HCT116 (cell line): ENCODE measurements around the gene CDH13. TPM values are rescaled to one million over a fixed set of nuclear protein-coding genes. Genes with fewer than 3 reads are reported as not detected.

Experiments used
- ATAC-seq: fragments of 200-7000 bp; cut with Tn5 transposase; 2 replicates; pipeline ENCODE4 v1.9.1; 2020; ENCODE audit warnings: mild to moderate bottlenecking, moderate library complexity
- BruUV-seq: library from RNA; stranded (reverse); fragments of 400-500 nt; replicated peaks from 2 replicates; lab custom pipeline; 2021; lab: Mats Ljungman, UMichigan
- CTCF ChIA-PET: fragments of 300-600 bp; sonication (Branson Sonifier 250); formaldehyde crosslinking; loops from one replicate; lab custom pipeline; 2021; ENCODE audit warnings: antibody characterized with exemption; lab: Charles Lee
- POLR2A ChIA-PET: fragments of 300-600, 350-600 bp; sonication (Branson Sonifier 250); formaldehyde crosslinking; loops from one replicate; lab custom pipeline; 2021; ENCODE audit warnings: antibody characterized with exemption; lab: Charles Lee
- RAD21 ChIA-PET, 2 experiments: fragments of 300-600 bp; sonication (Branson Sonifier 250); formaldehyde crosslinking; loops; one replicate each; lab custom pipeline; 2023; ENCODE audit warnings: low total read pairs in 2 of 2; ENCODE audit not compliant: uncharacterized antibody in 2 of 2, unreplicated experiment in 2 of 2, low non-redundant PET in 1 of 2; lab: Charles Lee
- DNase-seq: peaks from one replicate; pipeline ENCODE4 v3.0.0-alpha.2; 2010; ENCODE audit warnings: low read depth, low spot score
- H2AFZ ChIP-seq: fragments of 200-600 bp; shearing (Covaris generic), sonication (generic); 2 replicates; pipeline ENCODE4 v1.6.1; 2017; ENCODE audit warnings: low read depth, mixed run types, mixed read lengths, antibody characterized with exemption, low read length; ENCODE audit not compliant: poor library complexity, severe bottlenecking
- H3K27ac ChIP-seq: 2 replicates; pipeline ENCODE4 v1.5.1; 2012; ENCODE audit warnings: low read depth, low read length
- H3K27me3 ChIP-seq: fragments of 200-600 bp; sonication (generic); 2 replicates; pipeline ENCODE4 v1.6.1; 2016; ENCODE audit warnings: mixed run types, low read length, mixed read lengths; ENCODE audit not compliant: insufficient read depth
- H3K36me3 ChIP-seq, 2 experiments: fragments of 200-500 bp in 1 of 2; fragments of 200-600 bp in 1 of 2; sonication (Bioruptor generic) in 1 of 2; sonication (generic) in 1 of 2; 2 replicates each; pipeline versions ENCODE4 v1.5.1 to v1.6.1; 2014 to 2016; ENCODE audit warnings: low read length in 2 of 2, inconsistent platforms in 1 of 2, mixed read lengths in 1 of 2, mixed run types in 1 of 2; ENCODE audit not compliant: insufficient read depth in 2 of 2, control insufficient read depth in 1 of 2
- H3K4me1 ChIP-seq, 2 experiments: fragments of 200-600 bp in 1 of 2; sonication (generic) in 1 of 2; 2 replicates each; pipeline versions ENCODE4 v1.5.1 to v1.6.1; 2012 to 2017; ENCODE audit warnings: low read length in 2 of 2, inconsistent platforms in 1 of 2, mild to moderate bottlenecking in 1 of 2, mixed read lengths in 1 of 2, mixed run types in 1 of 2, moderate library complexity in 1 of 2; ENCODE audit not compliant: insufficient read depth in 2 of 2, control insufficient read depth in 1 of 2
- H3K4me2 ChIP-seq: fragments of 200-600 bp; sonication (generic); 2 replicates; pipeline ENCODE4 v1.6.1; 2017; ENCODE audit warnings: mixed run types, low read length, mixed read lengths
- H3K4me3 ChIP-seq, 2 experiments: fragments of 200-600 bp in 1 of 2; sonication (generic) in 1 of 2; replicated peaks in 1 of 2; 2 replicates each; pipeline ENCODE4 v1.5.1; 2011 to 2016; ENCODE audit warnings: low read length in 2 of 2, control low read depth in 1 of 2, low read depth in 1 of 2, mild to moderate bottlenecking in 1 of 2, mixed read lengths in 1 of 2, mixed run types in 1 of 2
- H3K79me2 ChIP-seq: fragments of 200-600 bp; sonication (generic); 2 replicates; pipeline ENCODE4 v1.6.1; 2017; ENCODE audit warnings: mild to moderate bottlenecking, mixed run types, low read length, moderate library complexity, mixed read lengths; ENCODE audit not compliant: insufficient read depth
- H3K9ac ChIP-seq: fragments of 200-600 bp; sonication (generic); 2 replicates; pipeline ENCODE4 v1.6.1; 2016; ENCODE audit warnings: low read length, mixed read lengths
- H3K9me2 ChIP-seq: fragments of 200-600 bp; sonication (generic), shearing (Covaris generic); 2 replicates; pipeline ENCODE4 v1.6.1; 2017; ENCODE audit warnings: mixed run types, mild to moderate bottlenecking, moderate library complexity; ENCODE audit not compliant: insufficient read depth
- H3K9me3 ChIP-seq, 2 experiments: fragments of 200-500 bp in 1 of 2; fragments of 200-600 bp in 1 of 2; sonication (Bioruptor generic) in 1 of 2; sonication (generic) in 1 of 2; 2 replicates each; pipeline ENCODE4 v1.6.1; 2014 to 2017; ENCODE audit warnings: low read length in 2 of 2, mixed read lengths in 2 of 2, inconsistent platforms in 1 of 2, low read depth in 1 of 2, mild to moderate bottlenecking in 1 of 2, mixed run types in 1 of 2, moderate library complexity in 1 of 2; ENCODE audit not compliant: control insufficient read depth in 1 of 2, insufficient read depth in 1 of 2
- H4K20me1 ChIP-seq: fragments of 200-600 bp; sonication (generic), shearing (Covaris generic); 2 replicates; pipeline ENCODE4 v1.6.1; 2017; ENCODE audit warnings: mixed run types, mild to moderate bottlenecking, moderate library complexity; ENCODE audit not compliant: insufficient read depth
- ELF1 ChIP-seq: IDR thresholded peaks from 2 replicates; pipeline ENCODE4 v1.6.1; 2012; ENCODE audit warnings: low read depth, borderline replicate concordance
- JUND ChIP-seq: IDR thresholded peaks from 2 replicates; pipeline ENCODE4 v1.6.1; 2012
- POLR2A ChIP-seq: IDR thresholded peaks from 2 replicates; pipeline ENCODE4 v1.7.0; 2011; ENCODE audit warnings: borderline replicate concordance; ENCODE audit not compliant: insufficient read depth, insufficient read length; ENCODE audit errors: extremely low read depth
- RAD21 ChIP-seq: IDR thresholded peaks from 2 replicates; pipeline ENCODE4 v1.6.1; 2012; ENCODE audit warnings: low read depth, mild to moderate bottlenecking
- REST ChIP-seq: IDR thresholded peaks from 2 replicates; pipeline ENCODE4 v1.6.1; 2012; ENCODE audit warnings: low read depth
- SRF ChIP-seq: IDR thresholded peaks from 2 replicates; pipeline ENCODE4 v1.6.1; 2012; ENCODE audit warnings: low read depth
- TCF7L2 ChIP-seq: IDR thresholded peaks from 2 replicates; pipeline ENCODE4 v1.7.0; 2011; ENCODE audit warnings: borderline replicate concordance, inconsistent platforms; ENCODE audit not compliant: insufficient read depth, insufficient read length; ENCODE audit errors: extremely low read depth
- intact Hi-C: fragments of 100-400 bp; cut with micrococcal nuclease; formaldehyde crosslinking; loops from 2 replicates; pipeline ENCODE4 v1.10.0; 2022
- total RNA-seq: library from RNA; stranded (reverse); gene quantifications from one replicate; pipeline ENCODE4 v1.2.1, GENCODE V29; 2021; ENCODE audit not compliant: unreplicated experiment
- TF ChIP-seq, protein P1 (sequence below), 3 experiments: fragments of 200-600 bp in 1 of 3; sonication (generic) in 1 of 3; IDR thresholded peaks in 2 of 3; conservative IDR thresholded peaks in 1 of 3; 2 replicates each; pipeline ENCODE4 v1.5.1; 2012 to 2017; ENCODE audit warnings: low read depth in 2 of 3, low read length in 2 of 3, antibody characterized with exemption in 1 of 3, borderline replicate concordance in 1 of 3, control low read depth in 1 of 3, mild to moderate bottlenecking in 1 of 3, mixed read lengths in 1 of 3, mixed run types in 1 of 3, moderate library complexity in 1 of 3; ENCODE audit not compliant: insufficient read depth in 1 of 3

The CDH13 gene
- total RNA-seq, 1 experiment from 2014 or later: not detected

- no peak for TF ChIP-seq JUND
- TF ChIP-seq ELF1: no peak
- no peak for TF ChIP-seq TCF7L2
- TF ChIP-seq RAD21: no peak
- TF ChIP-seq, protein P1, sequence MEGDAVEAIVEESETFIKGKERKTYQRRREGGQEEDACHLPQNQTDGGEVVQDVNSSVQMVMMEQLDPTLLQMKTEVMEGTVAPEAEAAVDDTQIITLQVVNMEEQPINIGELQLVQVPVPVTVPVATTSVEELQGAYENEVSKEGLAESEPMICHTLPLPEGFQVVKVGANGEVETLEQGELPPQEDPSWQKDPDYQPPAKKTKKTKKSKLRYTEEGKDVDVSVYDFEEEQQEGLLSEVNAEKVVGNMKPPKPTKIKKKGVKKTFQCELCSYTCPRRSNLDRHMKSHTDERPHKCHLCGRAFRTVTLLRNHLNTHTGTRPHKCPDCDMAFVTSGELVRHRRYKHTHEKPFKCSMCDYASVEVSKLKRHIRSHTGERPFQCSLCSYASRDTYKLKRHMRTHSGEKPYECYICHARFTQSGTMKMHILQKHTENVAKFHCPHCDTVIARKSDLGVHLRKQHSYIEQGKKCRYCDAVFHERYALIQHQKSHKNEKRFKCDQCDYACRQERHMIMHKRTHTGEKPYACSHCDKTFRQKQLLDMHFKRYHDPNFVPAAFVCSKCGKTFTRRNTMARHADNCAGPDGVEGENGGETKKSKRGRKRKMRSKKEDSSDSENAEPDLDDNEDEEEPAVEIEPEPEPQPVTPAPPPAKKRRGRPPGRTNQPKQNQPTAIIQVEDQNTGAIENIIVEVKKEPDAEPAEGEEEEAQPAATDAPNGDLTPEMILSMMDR (IDR thresholded peaks at IDR 0.05 in 2 of 3, conservative IDR thresholded peaks at IDR 0.05 in 1 of 3; ENCODE audit: borderline replicate concordance in 1 of 3, insufficient read depth in 1 of 3, low read depth in 2 of 3, low read length in 2 of 3): no peak
- TF ChIP-seq POLR2A: no peak
- TF ChIP-seq REST: no peak
- TF ChIP-seq SRF: no peak
- Histone ChIP-seq H3K79me2 (no peaks in the 10 kb centered on the region), H3K27ac (no peak overlapping the region), H3K4me1 (no peaks in the 10 kb centered on the region), H3K27me3 (peaks cover 8% of the 10 kb centered on the region; the same call in 1 of the 2 replicates), H3K9me2 (peaks cover 3% of the 10 kb centered on the region; the same call in 1 of the 2 replicates), H3K9ac (no peak overlapping the region), H3K4me3 (no peak overlapping the region), H2AFZ (no peak overlapping the region), H4K20me1 (no peaks in the 10 kb centered on the region), H3K4me2 (no peak overlapping the region), H3K36me3 (no peaks in the 10 kb centered on the region), H3K9me3 (no peaks in the 10 kb centered on the region; a peak in 1 of 4 replicates)
- ChIA-PET CTCF (no interaction called here), POLR2A (no interaction called here), RAD21 (no interaction called here)
- intact Hi-C loops: no loop called here
- ATAC-seq: no peak
- DNase-seq: no peak
- no TSS peak for BruUV-seq
Observed at GRCh38 chr16:83539736-83540490, 913.1 kb downstream of the CDH13 start.
